Middle frontal gyrus (tissue), 1 donor: ENCODE measurements around the gene TSKU.
"Not testable (repeated sequence)": the region's sequence is repeated elsewhere in the genome, so short reads cannot be mapped to it uniquely, and the experiment has no call there.

Experiments used
- DNase-seq: peaks from one replicate; pipeline ENCODE4 v3.0.0-alpha.2; 2015; ENCODE audit warnings: low spot score; ENCODE audit errors: extremely low spot score

Gene TSKU

DNA sequence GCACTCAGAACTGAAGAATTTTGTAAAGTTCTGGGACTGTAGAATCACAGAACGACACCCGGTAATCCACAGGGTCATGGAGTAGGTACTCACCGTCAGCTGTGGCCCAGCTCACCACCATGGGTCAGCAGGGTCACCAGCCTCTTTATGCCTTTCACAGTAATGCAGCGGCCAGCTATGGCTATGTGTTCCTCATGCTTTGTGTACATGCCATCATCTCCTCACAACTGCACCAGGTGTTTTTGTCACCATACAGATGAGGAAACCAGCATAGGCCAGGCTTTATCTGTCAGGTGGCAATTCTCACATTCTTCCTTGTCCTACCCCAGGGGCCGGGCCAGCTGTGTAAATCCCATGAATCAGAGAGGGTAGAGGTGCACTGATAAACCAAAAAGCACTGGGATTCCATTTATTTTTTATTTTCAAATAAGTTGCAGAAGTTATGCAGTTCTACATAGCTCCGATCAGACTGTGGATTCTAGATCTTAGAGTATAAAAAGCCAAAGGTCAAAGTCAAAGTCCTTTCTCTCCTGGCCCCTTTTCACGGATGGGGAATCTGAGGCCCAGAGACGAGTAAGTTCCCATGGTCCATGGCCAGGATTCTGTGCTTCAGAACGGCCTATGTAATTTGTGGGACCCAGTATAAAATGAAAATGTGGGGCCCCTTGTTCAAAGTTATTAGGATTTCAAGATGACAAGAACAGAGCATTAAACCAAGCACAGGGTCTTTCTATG lies 17.5 kb downstream of the TSKU start:
- no peak for DNase-seq

DNA sequence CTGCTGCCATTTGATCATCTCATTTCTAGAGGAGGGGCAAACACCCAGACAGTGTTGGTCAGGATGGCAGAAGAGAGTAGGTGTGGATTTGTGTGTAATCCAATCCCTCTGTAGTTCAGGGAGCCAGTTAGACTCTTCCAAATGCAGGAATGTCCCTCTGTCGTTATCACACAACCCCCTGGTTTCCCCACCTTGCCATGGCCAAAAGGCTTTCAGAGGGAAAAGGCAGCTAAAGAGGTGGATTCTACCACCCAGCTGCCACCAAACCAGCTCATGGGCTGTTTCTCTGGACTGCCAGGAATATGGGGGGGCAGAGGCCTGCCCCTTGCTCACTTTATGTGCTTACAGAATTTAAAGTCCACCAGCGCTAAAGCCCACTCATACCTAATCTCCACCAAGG lies 18.1 kb downstream of the TSKU start:
- no peak for DNase-seq

DNA sequence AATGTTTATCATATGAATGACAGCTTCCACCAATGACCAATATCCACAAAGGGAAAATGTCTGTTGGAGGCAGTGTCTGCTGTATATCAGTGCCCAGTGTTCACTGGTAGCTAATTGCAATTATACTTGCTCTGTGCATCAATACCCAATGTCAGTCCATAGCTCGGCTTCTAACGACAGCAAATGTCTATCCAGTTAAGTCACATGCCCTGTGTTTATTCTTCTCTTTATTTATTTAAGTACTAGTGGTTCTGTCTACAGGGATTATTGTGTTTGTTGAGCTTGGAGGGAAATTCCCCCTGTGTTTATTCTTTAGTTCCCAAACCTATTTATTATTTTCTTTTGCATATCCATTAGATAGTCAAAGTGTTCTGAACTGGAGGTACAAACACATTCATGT lies 18.6 kb downstream of the TSKU start:
- DNase-seq: no peak

DNA sequence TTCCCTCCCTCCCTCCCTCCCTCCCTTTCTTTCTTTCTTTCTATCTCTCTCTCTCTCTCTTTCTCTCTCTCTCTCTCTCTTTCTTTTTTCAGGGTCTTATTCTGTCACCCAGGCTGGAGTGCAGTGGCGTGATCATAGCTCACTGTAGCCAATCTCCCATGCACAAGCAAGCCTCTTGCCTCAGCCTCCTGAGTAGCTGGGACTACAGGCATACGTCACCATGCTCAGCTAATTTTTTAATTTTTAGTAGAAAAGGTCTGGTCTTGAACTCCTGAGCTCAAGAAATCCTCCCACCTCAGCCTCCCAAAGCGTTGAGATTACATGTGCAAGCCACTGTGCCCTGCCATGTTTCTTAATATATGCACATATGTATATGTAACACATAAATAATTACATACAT lies 19.0 kb downstream of the TSKU start:
- no peak for DNase-seq

DNA sequence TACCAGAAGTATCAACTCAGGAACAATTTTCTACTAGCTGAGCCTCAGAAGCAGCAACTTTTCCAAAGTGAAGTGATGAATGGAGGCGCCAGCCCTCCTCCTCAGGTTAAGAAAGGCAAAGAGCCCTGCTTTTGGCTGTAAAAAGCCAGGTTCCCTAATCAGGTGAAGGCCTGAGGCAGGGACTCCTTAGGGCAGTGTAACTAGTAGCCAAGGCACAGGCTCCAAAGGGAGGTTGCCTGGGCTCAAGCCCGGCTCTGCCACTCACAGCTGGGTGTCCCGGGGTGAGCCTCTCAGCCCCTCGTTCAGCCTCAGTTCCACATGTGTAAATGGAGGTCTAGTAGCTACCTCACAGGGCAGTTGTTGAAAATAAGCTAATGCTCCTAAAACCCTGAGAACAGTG lies 19.5 kb downstream of the TSKU start:
- no peak for DNase-seq

DNA sequence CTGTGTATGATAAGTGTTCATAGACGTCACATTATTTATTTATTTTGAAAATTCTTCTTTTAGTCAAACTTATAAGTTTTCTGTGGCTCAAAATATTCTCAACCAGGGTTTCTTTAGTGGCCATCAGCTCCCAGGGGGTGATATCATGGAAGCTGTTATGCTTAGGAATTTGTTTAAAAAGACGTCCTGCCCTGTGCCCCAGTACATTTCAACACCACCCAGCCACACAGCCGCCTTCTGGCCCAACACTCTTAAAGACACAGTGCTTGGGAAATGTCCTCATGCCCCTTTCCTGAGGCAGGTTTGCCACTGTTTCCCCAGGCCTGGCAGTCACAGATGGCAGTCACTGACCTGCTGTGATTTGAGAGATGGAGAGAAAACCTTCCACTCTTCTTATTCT lies 19.9 kb downstream of the TSKU start:
- no peak for DNase-seq

DNA sequence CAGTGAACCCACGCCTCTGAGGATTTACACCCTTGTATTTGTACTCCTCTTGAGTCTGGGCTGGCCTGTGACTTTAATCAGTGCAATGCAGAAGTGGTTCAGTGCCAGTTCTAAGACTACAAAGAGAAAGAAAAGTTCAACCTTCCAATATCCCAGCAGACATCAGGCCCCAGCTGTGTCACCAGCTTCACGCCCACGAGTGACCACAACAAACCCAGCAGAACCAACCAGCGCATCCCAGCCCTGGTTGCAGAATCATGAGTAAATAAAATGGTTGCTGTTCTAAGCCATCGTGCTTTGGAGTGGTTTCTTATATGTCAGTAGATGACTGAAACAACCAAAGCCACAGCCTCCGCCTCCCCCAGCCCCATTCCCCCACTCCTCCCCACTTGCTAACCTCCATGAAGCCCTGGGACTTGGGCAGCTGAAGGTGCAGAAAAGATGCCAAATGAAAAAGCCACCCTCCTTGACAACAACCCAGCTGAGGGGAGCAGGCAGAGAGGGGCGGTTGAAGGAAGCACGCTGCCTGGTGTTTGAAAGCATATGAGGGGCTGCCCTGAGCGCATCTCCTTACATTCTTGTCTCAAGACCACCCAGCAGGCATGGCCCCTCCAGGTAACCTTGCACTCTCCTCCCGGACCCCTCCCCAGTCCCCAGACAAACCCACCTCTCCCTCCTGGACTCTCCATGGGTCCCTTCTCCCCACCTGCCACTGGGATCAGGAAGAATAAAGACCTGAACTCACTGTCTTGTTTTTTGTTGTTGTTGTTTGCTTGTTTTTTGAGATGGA lies 20.9 kb downstream of the TSKU start:
- DNase-seq: no peak

DNA sequence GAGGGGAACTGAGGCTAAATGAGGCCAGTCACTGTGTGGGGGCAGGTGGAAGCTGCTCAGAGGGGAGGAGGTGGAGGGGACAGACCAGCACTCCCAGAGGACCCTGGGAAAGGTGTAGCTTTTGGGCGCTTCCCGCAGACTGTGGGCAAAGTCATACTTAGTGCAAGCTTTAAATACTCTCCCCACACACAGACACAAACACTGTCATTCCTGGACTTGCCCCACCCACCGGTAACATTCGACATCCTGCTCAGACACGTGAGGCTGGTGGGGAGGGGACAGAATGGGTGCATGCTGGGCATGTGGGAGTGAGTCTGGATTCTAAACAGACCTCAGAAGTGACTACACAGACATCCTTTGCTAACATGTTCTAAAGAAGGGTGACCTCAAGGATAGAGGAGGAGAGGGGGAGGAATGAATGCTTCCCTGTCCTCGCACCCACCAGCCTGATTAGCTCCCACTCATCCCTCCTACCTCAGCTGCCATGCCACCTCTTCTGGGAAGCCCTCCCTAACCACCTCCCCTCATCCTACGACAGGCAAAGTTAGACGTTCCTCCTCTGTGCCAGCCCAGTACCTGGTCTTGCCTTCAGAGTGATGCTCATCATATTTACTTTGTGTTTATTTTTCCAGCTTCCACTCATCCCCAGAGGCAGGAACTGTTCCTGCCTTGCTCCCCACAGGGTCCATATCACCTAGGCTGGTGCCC lies 22.2 kb downstream of the TSKU start:
- no peak for DNase-seq

DNA sequence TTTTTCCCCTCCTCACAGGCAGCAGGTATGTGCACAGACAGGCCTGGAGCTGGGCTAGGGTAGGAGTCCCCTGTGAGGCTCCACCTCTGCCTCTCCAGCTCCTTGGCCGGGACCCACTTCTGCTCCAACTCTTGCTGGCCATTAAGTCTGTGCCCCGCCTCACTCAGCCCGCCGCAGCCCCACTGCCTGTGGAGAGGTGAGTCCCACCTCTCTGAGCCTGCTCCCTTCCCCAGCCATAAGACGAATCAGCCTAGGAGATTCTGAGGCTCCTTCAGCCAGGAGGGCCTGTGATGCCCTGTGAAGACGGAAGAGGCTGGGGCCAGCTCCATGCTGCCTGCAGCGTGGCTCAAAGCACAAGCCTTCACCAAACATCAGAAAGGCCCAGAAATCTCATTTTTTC lies 23.0 kb downstream of the TSKU start:
- no peak for DNase-seq

DNA sequence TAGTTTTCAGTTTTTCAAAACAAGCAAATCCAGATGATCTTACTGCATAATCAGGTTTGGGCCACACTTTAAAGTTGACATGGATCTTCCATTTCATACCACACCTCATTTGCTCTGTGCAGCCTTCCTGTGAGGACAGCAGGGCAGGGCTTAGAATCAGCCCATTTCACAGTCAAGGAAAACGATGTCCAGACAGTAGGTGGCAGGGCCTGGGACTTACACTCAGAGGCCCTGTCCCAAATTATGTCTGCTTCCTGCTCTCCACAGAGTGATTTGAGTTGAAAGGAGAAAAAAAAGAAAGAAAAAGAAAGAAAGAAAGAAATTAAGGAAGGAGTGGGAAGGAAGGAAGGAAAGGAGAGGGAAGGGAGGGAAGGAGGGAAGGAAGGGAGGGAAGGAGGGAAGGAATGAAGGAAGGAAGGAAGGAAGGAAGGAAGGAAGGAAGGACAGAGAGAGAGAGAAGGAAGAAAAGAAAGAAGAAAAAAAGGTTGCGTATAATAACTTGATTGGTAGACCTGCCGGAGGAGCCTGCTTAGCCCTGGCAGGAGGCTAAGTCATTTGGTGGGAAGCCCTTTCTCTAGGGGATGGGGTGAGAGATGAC lies 23.6 kb downstream of the TSKU start:
- no peak for DNase-seq

DNA sequence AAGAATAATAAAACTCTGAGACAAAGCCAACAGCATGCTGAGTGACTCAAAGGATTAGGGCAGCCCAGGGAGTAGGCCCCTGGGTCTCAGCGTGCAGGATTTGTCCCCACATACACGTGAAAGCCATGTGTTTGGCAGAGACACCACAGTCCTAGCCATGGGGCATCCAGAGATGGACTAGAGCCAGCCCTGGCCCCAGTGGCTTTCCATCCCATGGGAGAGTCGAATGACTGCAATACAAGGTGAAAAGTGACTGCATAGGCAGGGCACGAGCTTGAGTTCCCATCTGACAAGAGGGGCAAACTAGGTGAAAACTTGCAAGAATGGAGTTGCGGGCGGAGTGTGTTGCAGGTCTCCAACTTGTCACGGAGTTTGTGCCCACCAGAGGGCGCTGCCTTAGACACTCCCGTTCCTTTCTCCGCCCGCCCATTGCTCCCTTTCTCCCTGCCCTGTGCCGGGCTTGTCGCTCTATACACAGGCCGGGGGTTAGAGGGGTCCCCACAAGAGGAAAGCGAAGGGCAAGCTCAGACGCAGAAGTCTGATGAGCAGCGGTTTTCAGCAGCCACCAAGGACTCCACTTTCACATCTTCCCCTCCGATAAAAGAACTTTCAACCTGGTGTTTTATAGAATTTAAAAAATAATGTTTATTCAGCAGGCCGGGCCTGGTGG lies 24.2 kb downstream of the TSKU start:
- DNase-seq: peak; percentile 44

DNA sequence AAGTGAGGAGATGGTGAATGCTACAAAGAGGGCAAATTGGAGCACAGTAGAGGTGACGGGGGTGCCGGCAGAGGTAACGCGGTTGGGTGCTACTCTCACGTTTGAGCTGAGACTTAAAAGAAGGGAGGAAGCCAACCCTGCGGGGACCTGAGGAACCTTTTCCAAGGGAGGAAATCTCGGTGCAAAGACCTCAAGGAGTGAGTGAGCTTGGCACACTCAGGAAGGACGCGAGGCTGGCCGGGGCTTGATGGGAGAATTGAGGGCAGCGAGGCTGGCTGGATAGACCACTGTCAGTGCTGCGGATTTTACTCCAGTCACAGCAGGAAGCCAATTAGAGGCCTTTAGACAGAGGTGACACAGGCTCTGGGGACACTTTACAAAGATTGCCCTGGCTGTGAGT lies 25.0 kb downstream of the TSKU start:
- no peak for DNase-seq

DNA sequence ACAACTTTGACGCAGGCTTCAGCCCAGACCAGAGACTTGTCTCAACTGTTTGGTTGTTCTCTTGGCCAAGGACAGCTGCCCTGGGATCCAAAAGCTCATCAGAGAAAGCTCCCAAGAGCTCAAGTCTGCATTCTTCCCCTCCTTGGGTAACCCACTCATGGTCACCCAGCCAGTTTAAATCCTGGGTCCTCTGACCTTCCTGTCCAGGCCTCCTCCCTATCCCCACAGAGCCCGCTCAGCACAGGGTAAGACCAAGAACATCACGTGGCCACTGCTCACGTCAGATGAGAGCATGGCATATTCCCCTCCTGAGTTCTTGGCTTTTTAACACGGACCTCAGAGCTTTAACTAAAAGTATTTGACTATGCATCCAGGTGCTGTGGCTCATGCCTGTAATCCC lies 25.8 kb downstream of the TSKU start:
- DNase-seq: no peak

DNA sequence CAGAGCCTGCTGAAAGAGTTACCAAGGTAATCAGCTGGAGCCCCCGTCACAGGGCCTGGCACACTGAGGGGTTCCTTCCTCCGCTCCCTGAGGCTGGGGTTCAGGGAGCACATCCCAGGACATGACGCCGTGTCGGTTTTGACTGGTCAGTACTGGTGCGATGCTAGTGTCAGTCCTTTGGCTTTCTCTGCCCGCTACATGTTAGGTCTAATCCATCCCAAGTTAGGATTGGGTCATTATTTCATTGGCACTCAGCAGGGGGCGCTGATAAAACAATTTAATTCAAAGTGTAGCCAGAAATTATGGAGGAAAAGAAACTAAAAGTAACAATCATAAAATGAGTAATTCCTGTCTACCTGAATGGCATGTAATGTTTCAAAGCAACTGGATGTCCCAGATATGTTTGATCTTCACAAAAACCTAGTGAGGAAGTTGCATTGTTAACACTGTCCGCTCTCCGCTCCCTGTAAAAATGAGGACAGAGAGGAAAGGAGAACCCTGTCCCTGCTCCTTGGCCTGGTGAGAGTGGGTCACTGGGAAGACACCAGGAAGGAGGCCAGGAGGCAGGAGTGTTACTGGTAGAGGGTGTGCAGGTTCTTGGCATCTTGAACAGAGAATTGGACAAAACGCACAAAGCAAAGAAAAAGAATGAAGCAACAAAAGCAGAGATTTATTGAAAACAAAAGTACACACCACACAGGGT lies 27.1 kb downstream of the TSKU start:
- DNase-seq: no peak

DNA sequence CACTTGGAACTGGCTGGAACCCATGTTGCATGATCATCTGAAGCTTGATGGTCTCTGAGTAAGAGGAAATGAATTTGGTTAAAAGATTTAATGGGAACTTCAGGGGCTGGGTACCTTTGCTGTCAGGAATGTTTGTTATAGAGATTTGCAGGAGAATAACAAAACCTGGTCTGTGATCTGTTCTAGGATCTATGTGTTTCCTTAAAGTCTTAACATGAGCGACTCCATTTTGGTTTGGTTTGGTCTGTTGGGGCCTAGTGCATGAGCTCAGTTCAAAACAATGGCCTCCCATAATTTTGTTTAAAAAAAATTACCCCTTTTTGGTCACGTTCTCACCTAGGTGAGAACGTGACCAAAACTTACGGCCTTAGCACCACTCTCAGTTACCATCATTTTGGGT lies 28.1 kb downstream of the TSKU start:
- no peak for DNase-seq

DNA sequence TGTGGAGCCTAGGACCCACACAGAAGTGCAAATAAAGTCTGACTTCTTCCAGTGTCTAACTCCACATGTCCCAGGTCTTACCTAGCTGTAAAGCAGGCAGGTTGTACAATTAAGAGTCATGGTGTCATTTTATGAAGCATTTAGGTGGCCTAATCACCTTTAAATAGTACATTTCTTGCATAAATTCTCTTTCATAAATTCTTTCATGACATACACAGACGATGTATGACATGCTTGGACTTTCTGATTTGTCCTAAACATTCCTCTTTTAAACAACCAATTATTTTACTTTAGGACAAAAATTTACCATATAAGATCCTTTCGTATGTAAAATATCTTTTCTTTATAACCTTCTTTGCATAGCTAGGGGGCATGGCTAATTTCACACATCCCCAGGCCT lies 31.3 kb downstream of the TSKU start:
- no peak for DNase-seq

DNA sequence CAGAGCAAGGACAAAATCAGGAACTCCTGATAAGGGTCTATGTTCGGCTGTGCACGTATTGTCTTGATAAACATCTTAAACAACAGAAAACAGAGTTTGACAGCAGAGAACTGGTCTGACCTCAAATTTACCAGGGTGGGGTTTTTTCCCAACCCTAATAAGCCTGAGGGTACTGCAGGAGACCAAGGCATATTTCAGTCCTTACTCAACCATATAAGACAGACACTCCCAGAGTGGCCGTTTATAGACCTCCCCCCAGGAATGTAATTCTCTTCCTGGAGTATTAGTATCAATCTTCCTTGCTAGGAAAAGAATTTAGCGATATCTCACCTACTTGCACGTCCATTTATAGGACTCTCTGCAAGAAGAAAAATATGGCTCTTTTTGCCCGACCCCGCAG lies 32.5 kb downstream of the TSKU start:
- DNase-seq: not testable (repeated sequence)

DNA sequence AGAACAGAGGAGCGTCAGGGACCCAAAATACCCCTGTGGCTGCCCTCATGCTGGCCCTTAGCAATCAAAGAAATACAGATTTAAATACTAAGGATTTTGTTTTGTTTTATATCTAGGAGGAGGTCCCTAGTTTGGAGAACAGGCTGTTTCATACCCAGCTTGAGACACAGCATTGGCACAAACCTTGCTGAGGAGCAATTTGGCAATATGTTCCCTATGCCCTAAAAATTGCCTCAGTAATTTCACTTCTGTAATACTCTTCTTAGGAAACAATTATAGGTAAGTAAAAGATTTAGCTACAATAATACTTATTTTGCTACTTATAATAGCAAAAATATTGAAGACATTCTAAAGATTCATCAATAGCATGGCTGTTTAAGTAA lies 37.0 kb downstream of the TSKU start:
- no peak for DNase-seq

DNA sequence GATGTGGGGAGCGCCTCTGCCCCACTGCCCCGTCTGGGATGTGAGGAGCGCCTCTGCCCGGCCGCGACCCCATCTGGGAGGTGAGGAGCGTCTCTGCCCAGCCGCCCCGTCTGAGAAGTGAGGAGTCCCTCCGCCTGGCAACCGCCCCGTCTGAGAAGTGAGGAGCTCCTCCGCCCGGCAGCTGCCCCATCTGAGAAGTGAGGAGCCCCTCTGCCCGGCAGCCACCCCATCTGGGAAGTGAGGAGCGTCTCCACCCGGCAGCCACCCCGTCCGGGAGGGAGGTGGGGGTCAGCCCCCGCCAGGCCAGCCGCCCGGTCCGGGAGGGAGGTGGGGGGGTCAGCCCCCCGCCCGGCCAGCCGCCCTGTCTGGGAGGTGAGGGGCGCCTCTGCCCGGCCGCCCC lies 38.2 kb downstream of the TSKU start:
- not testable (repeated sequence) for DNase-seq

DNA sequence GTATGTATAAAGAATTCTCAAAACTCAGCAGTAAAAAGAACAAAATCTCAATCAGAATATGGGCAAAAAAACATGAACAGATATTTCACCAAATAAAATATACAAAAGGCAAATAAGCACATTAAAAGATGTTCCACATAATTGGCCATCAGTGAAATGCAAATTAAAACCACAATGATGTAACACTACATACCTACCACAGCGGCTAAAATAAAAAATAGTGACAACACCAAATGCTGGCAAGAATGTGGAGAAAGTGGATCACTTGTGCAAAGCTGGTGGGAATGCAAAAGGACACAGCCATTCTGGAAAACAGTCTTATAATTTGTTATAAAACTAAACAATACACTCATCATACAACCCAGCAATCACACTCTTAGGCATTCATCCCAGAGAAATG lies 39.2 kb downstream of the TSKU start:
- DNase-seq: no peak

DNA sequence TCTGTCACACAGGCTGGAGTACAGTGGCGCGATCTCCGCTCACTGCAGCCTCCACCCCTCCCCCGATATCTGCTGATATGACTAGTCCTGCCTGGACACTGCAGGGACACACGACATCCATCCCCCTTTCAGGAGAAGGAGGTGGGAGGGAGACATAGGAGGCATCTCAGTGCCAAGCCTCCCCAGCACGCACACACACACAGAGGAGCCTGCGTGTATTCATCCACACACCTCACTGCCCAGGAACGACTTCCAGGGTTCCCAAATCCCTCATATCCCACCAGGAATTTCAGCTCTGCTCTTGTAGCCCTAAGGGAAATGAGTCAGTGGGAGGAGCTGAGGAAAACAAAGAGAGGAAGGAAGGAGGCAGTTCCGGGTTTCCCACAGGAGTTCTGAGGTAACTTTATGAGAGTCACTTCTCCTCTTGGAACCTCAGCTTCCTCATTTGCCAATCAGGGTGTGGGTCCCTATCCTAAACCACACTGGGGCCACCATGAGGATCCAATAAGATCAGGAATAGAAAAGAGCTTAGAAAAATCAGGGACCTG lies 40.4 kb downstream of the TSKU start:
- no peak for DNase-seq
